Liver (tissue), 9 donors: Measurements from ENCODE around the gene SESN1. TPM values are rescaled to one million over a fixed set of nuclear protein-coding genes. Genes with fewer than 3 reads are reported as not detected.

Experiments
- DNase-seq: peaks from one replicate; pipeline ENCODE4 v3.0.0-alpha.2; 2017; ENCODE audit warnings: low spot score
- H3K27ac ChIP-seq, 2 donors: one replicate each; pipeline ENCODE4 v1.7.0; 2013; ENCODE audit warnings: inconsistent platforms in 2 of 2, low read length in 2 of 2, control low read depth in 1 of 2, low read depth in 1 of 2, mild to moderate bottlenecking in 1 of 2
- H3K27me3 ChIP-seq, 4 donors: one replicate each; pipeline versions ENCODE4 v1.6.1 to v1.7.0; 2013; ENCODE audit warnings: low read length in 3 of 4, inconsistent platforms in 1 of 4, mild to moderate bottlenecking in 1 of 4, moderate library complexity in 1 of 4; ENCODE audit not compliant: control insufficient read depth in 4 of 4, insufficient read depth in 4 of 4
- H3K36me3 ChIP-seq, 4 donors: one replicate each; pipeline versions ENCODE4 v1.6.1 to v1.7.0; 2013; ENCODE audit warnings: low read length in 3 of 4, mild to moderate bottlenecking in 3 of 4, low read depth in 1 of 4, moderate library complexity in 1 of 4; ENCODE audit not compliant: control insufficient read depth in 4 of 4, insufficient read depth in 3 of 4
- H3K4me1 ChIP-seq, 4 donors: one replicate each; pipeline versions ENCODE4 v1.6.1 to v1.7.0; 2013; ENCODE audit warnings: low read length in 3 of 4, mild to moderate bottlenecking in 3 of 4, moderate library complexity in 1 of 4; ENCODE audit not compliant: control insufficient read depth in 4 of 4, insufficient read depth in 4 of 4
- H3K4me3 ChIP-seq, 3 donors: one replicate each; pipeline versions ENCODE4 v1.6.1 to v1.7.0; 2013; ENCODE audit warnings: low read length in 3 of 3, control low read depth in 1 of 3, low read depth in 1 of 3, mild to moderate bottlenecking in 1 of 3
- H3K9ac ChIP-seq, 2 donors: one replicate each; pipeline ENCODE4 v1.7.0; 2013; ENCODE audit warnings: low read length in 2 of 2, mild to moderate bottlenecking in 2 of 2, moderate library complexity in 2 of 2, control low read depth in 1 of 2, low read depth in 1 of 2
- H3K9me3 ChIP-seq, 4 donors: one replicate each; pipeline versions ENCODE4 v1.6.1 to v1.7.0; 2013; ENCODE audit warnings: low read length in 3 of 4; ENCODE audit not compliant: control insufficient read depth in 4 of 4
- EGR1 ChIP-seq, 2 donors: IDR thresholded peaks; 2 replicates each; pipeline ENCODE4 v1.6.1; 2016 to 2018; ENCODE audit warnings: antibody characterized with exemption in 2 of 2, low read depth in 2 of 2
- FOXA1 ChIP-seq: IDR thresholded peaks from 2 replicates; pipeline ENCODE4 v1.6.1; 2016; ENCODE audit warnings: antibody characterized with exemption
- FOXA2 ChIP-seq: IDR thresholded peaks from 2 replicates; pipeline ENCODE4 v1.6.1; 2016; ENCODE audit warnings: antibody characterized with exemption
- GABPA ChIP-seq, 2 donors: IDR thresholded peaks in 1 of 2; conservative IDR thresholded peaks in 1 of 2; 2 replicates each; pipeline ENCODE4 v1.6.1; 2016; ENCODE audit warnings: antibody characterized with exemption in 2 of 2, mild to moderate bottlenecking in 1 of 2, moderate library complexity in 1 of 2
- HNF4A ChIP-seq, 2 donors: conservative IDR thresholded peaks; 2 replicates each; pipeline ENCODE4 v1.6.1; 2016; ENCODE audit warnings: antibody characterized with exemption in 2 of 2, mild to moderate bottlenecking in 2 of 2
- HNF4G ChIP-seq: IDR thresholded peaks from 2 replicates; pipeline ENCODE4 v1.6.1; 2016; ENCODE audit warnings: antibody characterized with exemption
- JUND ChIP-seq, 2 donors: IDR thresholded peaks; 2 replicates each; pipeline ENCODE4 v1.6.1; 2016; ENCODE audit warnings: antibody characterized with exemption in 2 of 2
- RXRA ChIP-seq, 2 donors: IDR thresholded peaks; 2 replicates each; pipeline ENCODE4 v1.6.1; 2017 to 2018; ENCODE audit warnings: antibody characterized with exemption in 2 of 2, mild to moderate bottlenecking in 1 of 2
- SP1 ChIP-seq: IDR thresholded peaks from 2 replicates; pipeline ENCODE4 v1.6.1; 2018; ENCODE audit warnings: antibody characterized with exemption, mild to moderate bottlenecking
- TAF1 ChIP-seq: conservative IDR thresholded peaks from 2 replicates; pipeline ENCODE4 v1.6.1; 2016; ENCODE audit warnings: antibody characterized with exemption, mild to moderate bottlenecking
- YY1 ChIP-seq: IDR thresholded peaks from 2 replicates; pipeline ENCODE4 v1.6.1; 2016; ENCODE audit warnings: antibody characterized with exemption, mild to moderate bottlenecking
- WGBS: extraction: QIAGEN DNeasy Blood & Tissue Kit; methylation state at CpG from one replicate; pipeline ENCODE4 v1.1.7; 2013; 5-methylcytosine and 5-hydroxymethylcytosine counted together
- polyA plus RNA-seq, 2 donors: library from polyadenylated mRNA; stranded (reverse) in 1 of 2; unstranded in 1 of 2; fragments of 200-250 nt in 1 of 2; fragments of >200 nt in 1 of 2; fragmentation: Nextera tagmentation in 1 of 2; extraction: Ambion mirVana in 1 of 2; gene quantifications; one replicate each; pipeline versions ENCODE4 v1.2.1 to v1.2.3, GENCODE V29; 2013 to 2015
- total RNA-seq, 2 donors: library from RNA; depleted of rRNA; stranded (reverse); fragments of >200 nt; gene quantifications; one replicate each; pipeline ENCODE4 v1.2.3, GENCODE V29; 2014
- TF ChIP-seq, protein P1 (sequence below): fragments of 150-350 bp; IDR thresholded peaks from 2 replicates; pipeline ENCODE4 v1.5.1; 2017; ENCODE audit warnings: improper control_type of control experiment, low read depth, low read length; ENCODE audit not compliant: missing input control
- TF ChIP-seq, protein P2 (sequence below): IDR thresholded peaks from 2 replicates; pipeline ENCODE4 v1.6.1; 2016; ENCODE audit warnings: antibody characterized with exemption
- TF ChIP-seq, protein P3 (sequence below): IDR thresholded peaks from 2 replicates; pipeline ENCODE4 v1.6.1; 2016; ENCODE audit warnings: antibody characterized with exemption
- TF ChIP-seq, protein P4 (sequence below): IDR thresholded peaks from 2 replicates; pipeline ENCODE4 v1.6.1; 2016; ENCODE audit warnings: antibody characterized with exemption
- TF ChIP-seq, protein P5 (sequence below): IDR thresholded peaks from 2 replicates; pipeline ENCODE4 v1.6.1; 2016; ENCODE audit warnings: antibody characterized with exemption, mild to moderate bottlenecking
- donor health status: healthy.
- donor health status: healthy.
- donor health status: healthy.
- donor health status: healthy.
- donor health status: healthy.

The SESN1 gene
- total and polyA plus RNA-seq, 4 donors: 6.2 to 17.0 (median 11.0) TPM

DNA sequence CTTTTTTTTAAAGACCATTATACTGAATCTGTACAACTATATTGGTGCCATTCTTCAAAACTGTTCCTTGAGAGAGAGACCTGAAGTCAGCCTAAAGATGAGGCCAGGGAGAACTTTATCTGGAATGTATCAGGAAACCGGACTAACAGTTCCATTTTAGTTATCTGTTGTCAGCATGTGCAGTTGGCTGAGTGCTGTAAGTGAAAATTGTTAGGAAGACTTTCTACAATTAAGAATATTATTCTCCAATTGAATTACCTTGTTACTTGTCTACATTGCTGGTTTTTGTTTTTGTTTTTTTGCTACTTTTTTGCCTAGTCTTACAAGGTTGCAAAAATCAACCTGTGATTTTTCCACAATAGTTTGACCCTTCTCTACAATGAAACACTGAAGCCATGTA, 8.1 kb upstream of the SESN1 start:
- Histone ChIP-seq H3K4me1 (peaks cover 0 to 3% (median 0%) of the 10 kb centered on the region in 4 donors), H3K27me3 (no peaks in the 10 kb centered on the region), H3K36me3 (no peaks in the 10 kb centered on the region), H3K9ac (no peak overlapping the region), H3K4me3 (no peak overlapping the region), H3K9me3 (no peaks in the 10 kb centered on the region), H3K27ac (no peak overlapping the region)
- TF ChIP-seq, protein P1, sequence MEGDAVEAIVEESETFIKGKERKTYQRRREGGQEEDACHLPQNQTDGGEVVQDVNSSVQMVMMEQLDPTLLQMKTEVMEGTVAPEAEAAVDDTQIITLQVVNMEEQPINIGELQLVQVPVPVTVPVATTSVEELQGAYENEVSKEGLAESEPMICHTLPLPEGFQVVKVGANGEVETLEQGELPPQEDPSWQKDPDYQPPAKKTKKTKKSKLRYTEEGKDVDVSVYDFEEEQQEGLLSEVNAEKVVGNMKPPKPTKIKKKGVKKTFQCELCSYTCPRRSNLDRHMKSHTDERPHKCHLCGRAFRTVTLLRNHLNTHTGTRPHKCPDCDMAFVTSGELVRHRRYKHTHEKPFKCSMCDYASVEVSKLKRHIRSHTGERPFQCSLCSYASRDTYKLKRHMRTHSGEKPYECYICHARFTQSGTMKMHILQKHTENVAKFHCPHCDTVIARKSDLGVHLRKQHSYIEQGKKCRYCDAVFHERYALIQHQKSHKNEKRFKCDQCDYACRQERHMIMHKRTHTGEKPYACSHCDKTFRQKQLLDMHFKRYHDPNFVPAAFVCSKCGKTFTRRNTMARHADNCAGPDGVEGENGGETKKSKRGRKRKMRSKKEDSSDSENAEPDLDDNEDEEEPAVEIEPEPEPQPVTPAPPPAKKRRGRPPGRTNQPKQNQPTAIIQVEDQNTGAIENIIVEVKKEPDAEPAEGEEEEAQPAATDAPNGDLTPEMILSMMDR: no peak
- TF ChIP-seq, protein P2, sequence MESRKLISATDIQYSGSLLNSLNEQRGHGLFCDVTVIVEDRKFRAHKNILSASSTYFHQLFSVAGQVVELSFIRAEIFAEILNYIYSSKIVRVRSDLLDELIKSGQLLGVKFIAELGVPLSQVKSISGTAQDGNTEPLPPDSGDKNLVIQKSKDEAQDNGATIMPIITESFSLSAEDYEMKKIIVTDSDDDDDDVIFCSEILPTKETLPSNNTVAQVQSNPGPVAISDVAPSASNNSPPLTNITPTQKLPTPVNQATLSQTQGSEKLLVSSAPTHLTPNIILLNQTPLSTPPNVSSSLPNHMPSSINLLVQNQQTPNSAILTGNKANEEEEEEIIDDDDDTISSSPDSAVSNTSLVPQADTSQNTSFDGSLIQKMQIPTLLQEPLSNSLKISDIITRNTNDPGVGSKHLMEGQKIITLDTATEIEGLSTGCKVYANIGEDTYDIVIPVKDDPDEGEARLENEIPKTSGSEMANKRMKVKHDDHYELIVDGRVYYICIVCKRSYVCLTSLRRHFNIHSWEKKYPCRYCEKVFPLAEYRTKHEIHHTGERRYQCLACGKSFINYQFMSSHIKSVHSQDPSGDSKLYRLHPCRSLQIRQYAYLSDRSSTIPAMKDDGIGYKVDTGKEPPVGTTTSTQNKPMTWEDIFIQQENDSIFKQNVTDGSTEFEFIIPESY: no peak
- TF ChIP-seq, protein P3, sequence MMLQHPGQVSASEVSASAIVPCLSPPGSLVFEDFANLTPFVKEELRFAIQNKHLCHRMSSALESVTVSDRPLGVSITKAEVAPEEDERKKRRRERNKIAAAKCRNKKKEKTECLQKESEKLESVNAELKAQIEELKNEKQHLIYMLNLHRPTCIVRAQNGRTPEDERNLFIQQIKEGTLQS: no peak
- no peak for TF ChIP-seq RXRA (IDR thresholded peaks at IDR 0.05)
- TF ChIP-seq YY1: no peak
- TF ChIP-seq TAF1: no peak
- TF ChIP-seq HNF4A (conservative IDR thresholded peaks at IDR 0.05): no peak
- TF ChIP-seq FOXA2: no peak
- TF ChIP-seq, protein P4, sequence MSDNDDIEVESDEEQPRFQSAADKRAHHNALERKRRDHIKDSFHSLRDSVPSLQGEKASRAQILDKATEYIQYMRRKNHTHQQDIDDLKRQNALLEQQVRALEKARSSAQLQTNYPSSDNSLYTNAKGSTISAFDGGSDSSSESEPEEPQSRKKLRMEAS: no peak
- no peak for TF ChIP-seq EGR1 (IDR thresholded peaks at IDR 0.05; ENCODE audit: low read depth in 2 of 2)
- TF ChIP-seq JUND (IDR thresholded peaks at IDR 0.05): no peak
- no peak for DNase-seq
- WGBS: 83% methylated on average over 1 of the region's 1 CpG

DNA sequence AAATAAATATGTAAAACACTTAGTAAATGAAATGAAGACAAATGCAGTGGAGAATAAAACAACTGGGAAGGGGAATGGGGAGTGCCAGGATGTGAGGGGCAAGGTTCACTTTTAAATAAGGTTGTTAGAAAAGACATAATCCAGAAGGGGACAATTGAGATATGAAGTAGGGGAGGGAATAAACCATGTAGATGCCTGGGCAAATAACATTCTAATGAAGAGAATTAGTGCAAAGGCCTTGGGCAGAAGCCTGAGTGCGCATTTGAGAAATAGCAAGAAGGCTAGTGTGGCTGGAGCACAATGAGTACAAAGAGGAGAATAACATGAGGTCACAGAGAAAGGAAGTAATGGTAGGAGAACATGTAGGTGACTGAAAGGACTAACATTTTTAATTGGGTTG, 3.0 kb upstream of the SESN1 start:
- Histone ChIP-seq H3K4me1 (peaks cover 2 to 28% (median 8%) of the 10 kb centered on the region in 4 donors), H3K4me3 (no peak overlapping the region), H3K27me3 (no peaks in the 10 kb centered on the region), H3K9me3 (no peaks in the 10 kb centered on the region), H3K27ac (no peak overlapping the region), H3K9ac (no peak overlapping the region), H3K36me3 (no peaks in the 10 kb centered on the region)
- no peak for DNase-seq
- 96% methylated on average over 1 of the region's 1 CpG for WGBS
- TF ChIP-seq TAF1 (no peak), EGR1 (IDR thresholded peaks at IDR 0.05; ENCODE audit: low read depth in 2 of 2) (no peak), JUND (IDR thresholded peaks at IDR 0.05) (no peak), YY1 (no peak), SP1 (no peak), FOXA2 (no peak), GABPA (IDR thresholded peaks at IDR 0.05 in 1 of 2, conservative IDR thresholded peaks at IDR 0.05 in 1 of 2) (no peak), FOXA1 (no peak), HNF4A (conservative IDR thresholded peaks at IDR 0.05) (no peak), HNF4G (no peak)
- TF ChIP-seq, protein P5, sequence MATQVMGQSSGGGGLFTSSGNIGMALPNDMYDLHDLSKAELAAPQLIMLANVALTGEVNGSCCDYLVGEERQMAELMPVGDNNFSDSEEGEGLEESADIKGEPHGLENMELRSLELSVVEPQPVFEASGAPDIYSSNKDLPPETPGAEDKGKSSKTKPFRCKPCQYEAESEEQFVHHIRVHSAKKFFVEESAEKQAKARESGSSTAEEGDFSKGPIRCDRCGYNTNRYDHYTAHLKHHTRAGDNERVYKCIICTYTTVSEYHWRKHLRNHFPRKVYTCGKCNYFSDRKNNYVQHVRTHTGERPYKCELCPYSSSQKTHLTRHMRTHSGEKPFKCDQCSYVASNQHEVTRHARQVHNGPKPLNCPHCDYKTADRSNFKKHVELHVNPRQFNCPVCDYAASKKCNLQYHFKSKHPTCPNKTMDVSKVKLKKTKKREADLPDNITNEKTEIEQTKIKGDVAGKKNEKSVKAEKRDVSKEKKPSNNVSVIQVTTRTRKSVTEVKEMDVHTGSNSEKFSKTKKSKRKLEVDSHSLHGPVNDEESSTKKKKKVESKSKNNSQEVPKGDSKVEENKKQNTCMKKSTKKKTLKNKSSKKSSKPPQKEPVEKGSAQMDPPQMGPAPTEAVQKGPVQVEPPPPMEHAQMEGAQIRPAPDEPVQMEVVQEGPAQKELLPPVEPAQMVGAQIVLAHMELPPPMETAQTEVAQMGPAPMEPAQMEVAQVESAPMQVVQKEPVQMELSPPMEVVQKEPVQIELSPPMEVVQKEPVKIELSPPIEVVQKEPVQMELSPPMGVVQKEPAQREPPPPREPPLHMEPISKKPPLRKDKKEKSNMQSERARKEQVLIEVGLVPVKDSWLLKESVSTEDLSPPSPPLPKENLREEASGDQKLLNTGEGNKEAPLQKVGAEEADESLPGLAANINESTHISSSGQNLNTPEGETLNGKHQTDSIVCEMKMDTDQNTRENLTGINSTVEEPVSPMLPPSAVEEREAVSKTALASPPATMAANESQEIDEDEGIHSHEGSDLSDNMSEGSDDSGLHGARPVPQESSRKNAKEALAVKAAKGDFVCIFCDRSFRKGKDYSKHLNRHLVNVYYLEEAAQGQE: no peak
- TF ChIP-seq, protein P1: no peak
